WTC11 (cell line): Measurements from ENCODE around the gene KLC1. TPM values are rescaled to one million over a fixed set of nuclear protein-coding genes. Genes with fewer than 3 reads are reported as not detected.
A peak's percentile ranks its signal among the peaks of the same experiment; 100 is the strongest.

Experiments
- ATAC-seq: fragments of 200-7000 bp; cut with Tn5 transposase; 2 replicates; pipeline ENCODE4 v1.10.0; 2021; ENCODE audit warnings: mild to moderate bottlenecking, moderate library complexity
- CTCF ChIA-PET: fragments of 300-600 bp; sonication (Branson Sonifier 250); formaldehyde crosslinking; loops from one replicate; lab custom pipeline; 2021; ENCODE audit warnings: antibody characterized with exemption; lab: Charles Lee
- POLR2A ChIA-PET: fragments of 350-600 bp; sonication (Branson Sonifier 250); formaldehyde crosslinking; loops from one replicate; lab custom pipeline; 2021; ENCODE audit warnings: antibody characterized with exemption; lab: Charles Lee
- DNase-seq: peaks from one replicate; pipeline ENCODE4 v3.0.0; 2021; ENCODE audit warnings: low spot score
- H3K27ac Mint-ChIP-seq: 2 replicates; pipeline ENCODE4 v1.8.0; 2021; ENCODE audit warnings: mixed read lengths
- H3K27me3 Mint-ChIP-seq: 2 replicates; pipeline ENCODE4 v1.8.0; 2021; ENCODE audit warnings: low read depth, mild to moderate bottlenecking, moderate library complexity, mixed read lengths
- H3K36me3 Mint-ChIP-seq: 2 replicates; pipeline ENCODE4 v1.8.0; 2021; ENCODE audit warnings: mixed read lengths
- H3K4me1 Mint-ChIP-seq: 2 replicates; pipeline ENCODE4 v1.8.0; 2022; ENCODE audit warnings: mixed read lengths
- H3K4me3 Mint-ChIP-seq: 2 replicates; pipeline ENCODE4 v1.8.0; 2021; ENCODE audit warnings: mild to moderate bottlenecking, moderate library complexity, mixed read lengths
- H3K9me3 Mint-ChIP-seq: 2 replicates; pipeline ENCODE4 v1.8.0; 2021; ENCODE audit warnings: mixed read lengths
- ETV6 ChIP-seq: sonication (generic); formaldehyde crosslinking; IDR thresholded peaks from 2 replicates; pipeline ENCODE4 v1.8.1; 2022; ENCODE audit warnings: mild to moderate bottlenecking, missing genetic modification reagents
- FOXJ3 ChIP-seq: sonication (generic); formaldehyde crosslinking; IDR thresholded peaks from 2 replicates; pipeline ENCODE4 v1.9.0; 2021; ENCODE audit warnings: missing genetic modification reagents, mild to moderate bottlenecking, borderline replicate concordance
- FOXK1 ChIP-seq: sonication (generic); formaldehyde crosslinking; IDR thresholded peaks from 2 replicates; pipeline ENCODE4 v1.8.0; 2022; ENCODE audit warnings: mild to moderate bottlenecking, moderate library complexity, missing genetic modification reagents
- FOXP1 ChIP-seq: sonication (generic); formaldehyde crosslinking; IDR thresholded peaks from 2 replicates; pipeline ENCODE4 v1.8.0; 2022; ENCODE audit warnings: missing genetic modification reagents, mild to moderate bottlenecking, moderate library complexity, borderline replicate concordance
- JAZF1 ChIP-seq: fragments of 250-450 bp; sonication (Bioruptor Pico); IDR thresholded peaks from 2 replicates; pipeline ENCODE4 v1.9.0; 2021; ENCODE audit warnings: moderate library complexity, mild to moderate bottlenecking, inconsistent platforms
- MYBL2 ChIP-seq: sonication (generic); formaldehyde crosslinking; IDR thresholded peaks from 2 replicates; pipeline ENCODE4 v1.8.1; 2023; ENCODE audit warnings: mild to moderate bottlenecking, moderate library complexity, missing genetic modification reagents
- NFATC4 ChIP-seq: fragments of 250-450 bp; sonication (Bioruptor Pico); IDR thresholded peaks from 2 replicates; pipeline ENCODE4 v1.9.0; 2021; ENCODE audit warnings: mild to moderate bottlenecking
- NR2C2 ChIP-seq: sonication (generic); formaldehyde crosslinking; IDR thresholded peaks from 2 replicates; pipeline ENCODE4 v1.8.0; 2022; ENCODE audit warnings: mild to moderate bottlenecking, missing genetic modification reagents
- OVOL2 ChIP-seq: fragments of 250-450 bp; sonication (Bioruptor Pico); IDR thresholded peaks from 2 replicates; pipeline ENCODE4 v1.9.0; 2021; ENCODE audit warnings: mild to moderate bottlenecking, borderline replicate concordance
- RELA ChIP-seq: sonication (generic); formaldehyde crosslinking; IDR thresholded peaks from 2 replicates; pipeline ENCODE4 v1.8.1; 2022; ENCODE audit warnings: missing genetic modification reagents, mild to moderate bottlenecking, borderline replicate concordance
- SMAD4 ChIP-seq: sonication (generic); formaldehyde crosslinking; IDR thresholded peaks from 2 replicates; pipeline ENCODE4 v1.8.0; 2022; ENCODE audit warnings: mild to moderate bottlenecking, missing genetic modification reagents
- TEAD1 ChIP-seq: sonication (generic); formaldehyde crosslinking; IDR thresholded peaks from 2 replicates; pipeline ENCODE4 v1.8.0; 2022; ENCODE audit warnings: mild to moderate bottlenecking, missing genetic modification reagents
- ZNF232 ChIP-seq: sonication (generic); formaldehyde crosslinking; IDR thresholded peaks from 2 replicates; pipeline ENCODE4 v1.8.0; 2022; ENCODE audit warnings: mild to moderate bottlenecking, missing genetic modification reagents
- ZNF317 ChIP-seq: sonication (generic); formaldehyde crosslinking; IDR thresholded peaks from 2 replicates; pipeline ENCODE4 v1.8.1; 2023; ENCODE audit warnings: low read depth, mild to moderate bottlenecking, moderate library complexity, missing genetic modification reagents, borderline replicate concordance
- ZNF396 ChIP-seq: fragments of 250-450 bp; sonication (Bioruptor Pico); IDR thresholded peaks from 2 replicates; pipeline ENCODE4 v1.8.0; 2021; ENCODE audit warnings: mild to moderate bottlenecking, moderate library complexity, borderline replicate concordance
- ZNF423 ChIP-seq: fragments of 250-450 bp; sonication (Bioruptor Pico); IDR thresholded peaks from 2 replicates; pipeline ENCODE4 v2.1.2; 2022; ENCODE audit warnings: mild to moderate bottlenecking, moderate library complexity
- total RNA-seq: library from RNA; stranded (reverse); gene quantifications from 3 replicates; pipeline ENCODE4 v1.2.3, GENCODE V29; 2021
- TF ChIP-seq, protein P1 (sequence below): sonication (generic); formaldehyde crosslinking; IDR thresholded peaks from 2 replicates; pipeline ENCODE4 v1.8.1; 2022; ENCODE audit warnings: missing genetic modification reagents, borderline replicate concordance
- TF ChIP-seq, protein P2 (sequence below): fragments of 250-450 bp; sonication (Bioruptor Pico); IDR thresholded peaks from 2 replicates; pipeline ENCODE4 v1.9.0; 2021; ENCODE audit warnings: mild to moderate bottlenecking
- TF ChIP-seq, protein P3 (sequence below): sonication (generic); formaldehyde crosslinking; IDR thresholded peaks from 2 replicates; pipeline ENCODE4 v1.8.0; 2022; ENCODE audit warnings: missing genetic modification reagents
- TF ChIP-seq, protein P4 (sequence below): sonication (generic); formaldehyde crosslinking; IDR thresholded peaks from 2 replicates; pipeline ENCODE4 v1.8.1; 2023; ENCODE audit warnings: mild to moderate bottlenecking, moderate library complexity, missing genetic modification reagents
- TF ChIP-seq, protein P5 (sequence below): fragments of 250-450 bp; sonication (Bioruptor Pico); conservative IDR thresholded peaks from 2 replicates; pipeline ENCODE4 v1.9.0; 2021; ENCODE audit warnings: mild to moderate bottlenecking
- TF ChIP-seq, protein P6 (sequence below): sonication (generic); formaldehyde crosslinking; IDR thresholded peaks from 2 replicates; pipeline ENCODE4 v1.8.1; 2022; ENCODE audit warnings: mild to moderate bottlenecking, moderate library complexity, missing genetic modification reagents

KLC1 gene
- total RNA-seq, 1 experiment from 2014 or later = 171 TPM

DNA sequence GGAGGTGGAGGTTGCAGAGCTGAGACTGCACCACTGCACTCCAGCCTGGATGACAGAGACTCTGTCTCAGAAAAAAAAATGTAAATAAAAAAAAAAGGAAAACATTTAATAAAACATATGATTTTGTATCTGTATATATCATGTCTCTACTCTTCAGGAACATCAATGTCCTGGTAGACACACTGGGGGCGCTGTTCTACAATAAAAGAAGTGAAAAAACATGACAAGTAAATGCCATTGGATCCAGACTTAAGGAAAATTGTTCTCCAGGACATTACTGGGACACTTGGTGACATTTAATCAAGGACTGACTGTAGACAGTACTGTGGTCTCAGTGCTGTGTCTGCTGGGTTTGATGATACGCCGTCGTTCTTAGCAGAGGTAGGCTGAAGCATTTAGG, 15.5 kb upstream of the KLC1 start:
- TF ChIP-seq MYBL2 (CRISPR knock-in tag) (no peak), FOXP1 (CRISPR knock-in tag) (no peak)
- TF ChIP-seq, all 79 proteins: peak for 0
- Mint-ChIP-seq H3K9me3 (peaks cover 13% of the 10 kb centered on the region), H3K36me3 (peaks cover 12% of the 10 kb centered on the region), H3K27ac (no peak overlapping the region), H3K4me3 (no peak overlapping the region), H3K27me3 (peaks cover 21% of the 10 kb centered on the region), H3K4me1 (no peaks in the 10 kb centered on the region)
- ATAC-seq (0 out of 2 replicates have a peak, but pooled peaks have one; percentile 22), DNase-seq (no peak)
- ChIA-PET POLR2A (no interaction called here), CTCF (interaction anchor here (0.6 to 1.1 kb wide), 2 partner anchors 40 to 290 kb away, joined by 3 read pairs; no protein-coding TSS in a partner anchor)

DNA sequence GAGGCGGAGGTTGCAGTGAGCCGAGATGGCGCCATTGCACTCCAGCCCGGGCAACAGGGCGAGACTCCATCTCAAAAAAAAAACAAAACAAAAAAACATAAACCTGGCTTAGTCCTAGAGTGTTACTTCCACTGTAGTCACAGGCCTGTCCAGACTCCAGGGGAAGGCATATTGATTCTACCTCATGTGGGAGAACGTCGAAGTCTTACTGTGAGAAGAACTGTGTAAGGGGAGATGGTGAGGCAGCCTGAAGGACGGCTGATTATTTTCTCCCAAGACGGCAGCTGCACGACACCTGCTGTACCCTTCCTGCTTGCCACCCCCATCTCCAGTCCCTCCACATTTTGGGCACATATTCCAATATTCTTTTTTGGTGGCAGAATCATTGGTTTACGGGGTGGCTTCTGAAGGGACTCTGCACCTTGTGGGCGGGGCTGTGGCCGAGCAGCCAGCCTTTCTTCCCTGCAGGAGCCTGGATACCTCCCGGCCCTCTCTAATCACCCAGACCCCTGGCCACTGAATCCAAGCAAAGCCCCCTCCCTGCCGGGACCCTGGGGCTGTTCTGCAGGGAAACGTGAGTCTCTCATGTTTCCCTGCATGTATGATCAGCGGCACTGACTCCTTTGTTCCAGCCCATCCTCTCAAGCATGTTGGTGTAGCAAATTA, 12.2 kb upstream of the KLC1 start:
- H3K4me1 Mint-ChIP-seq = no peaks in the 10 kb centered on the region
- POLR2A ChIA-PET = no interaction called here
- no peak overlapping the region for H3K4me3 Mint-ChIP-seq
- no peak for DNase-seq
- H3K27me3 Mint-ChIP-seq = no peaks in the 10 kb centered on the region
- no peak for ATAC-seq
- H3K27ac Mint-ChIP-seq = no peak overlapping the region
- H3K36me3 Mint-ChIP-seq = no peaks in the 10 kb centered on the region
- no peaks in the 10 kb centered on the region; the same call in 1 of the 2 replicates for H3K9me3 Mint-ChIP-seq
- CTCF ChIA-PET = no interaction called here
- no peak for TF ChIP-seq ZNF232 (CRISPR knock-in tag)
- TF ChIP-seq, protein P1, sequence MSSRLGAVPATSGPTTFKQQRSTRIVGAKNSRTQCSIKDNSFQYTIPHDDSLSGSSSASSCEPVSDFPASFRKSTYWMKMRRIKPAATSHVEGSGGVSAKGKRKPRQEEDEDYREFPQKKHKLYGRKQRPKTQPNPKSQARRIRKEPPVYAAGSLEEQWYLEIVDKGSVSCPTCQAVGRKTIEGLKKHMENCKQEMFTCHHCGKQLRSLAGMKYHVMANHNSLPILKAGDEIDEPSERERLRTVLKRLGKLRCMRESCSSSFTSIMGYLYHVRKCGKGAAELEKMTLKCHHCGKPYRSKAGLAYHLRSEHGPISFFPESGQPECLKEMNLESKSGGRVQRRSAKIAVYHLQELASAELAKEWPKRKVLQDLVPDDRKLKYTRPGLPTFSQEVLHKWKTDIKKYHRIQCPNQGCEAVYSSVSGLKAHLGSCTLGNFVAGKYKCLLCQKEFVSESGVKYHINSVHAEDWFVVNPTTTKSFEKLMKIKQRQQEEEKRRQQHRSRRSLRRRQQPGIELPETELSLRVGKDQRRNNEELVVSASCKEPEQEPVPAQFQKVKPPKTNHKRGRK = no peak
- no peak for TF ChIP-seq NFATC4 (CRISPR knock-in tag)
- TF ChIP-seq, protein P2, sequence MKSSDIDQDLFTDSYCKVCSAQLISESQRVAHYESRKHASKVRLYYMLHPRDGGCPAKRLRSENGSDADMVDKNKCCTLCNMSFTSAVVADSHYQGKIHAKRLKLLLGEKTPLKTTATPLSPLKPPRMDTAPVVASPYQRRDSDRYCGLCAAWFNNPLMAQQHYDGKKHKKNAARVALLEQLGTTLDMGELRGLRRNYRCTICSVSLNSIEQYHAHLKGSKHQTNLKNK (CRISPR knock-in tag) = no peak
- TF ChIP-seq ETV6 = no peak
- no peak for TF ChIP-seq NR2C2 (CRISPR knock-in tag)
- TF ChIP-seq, protein P3, sequence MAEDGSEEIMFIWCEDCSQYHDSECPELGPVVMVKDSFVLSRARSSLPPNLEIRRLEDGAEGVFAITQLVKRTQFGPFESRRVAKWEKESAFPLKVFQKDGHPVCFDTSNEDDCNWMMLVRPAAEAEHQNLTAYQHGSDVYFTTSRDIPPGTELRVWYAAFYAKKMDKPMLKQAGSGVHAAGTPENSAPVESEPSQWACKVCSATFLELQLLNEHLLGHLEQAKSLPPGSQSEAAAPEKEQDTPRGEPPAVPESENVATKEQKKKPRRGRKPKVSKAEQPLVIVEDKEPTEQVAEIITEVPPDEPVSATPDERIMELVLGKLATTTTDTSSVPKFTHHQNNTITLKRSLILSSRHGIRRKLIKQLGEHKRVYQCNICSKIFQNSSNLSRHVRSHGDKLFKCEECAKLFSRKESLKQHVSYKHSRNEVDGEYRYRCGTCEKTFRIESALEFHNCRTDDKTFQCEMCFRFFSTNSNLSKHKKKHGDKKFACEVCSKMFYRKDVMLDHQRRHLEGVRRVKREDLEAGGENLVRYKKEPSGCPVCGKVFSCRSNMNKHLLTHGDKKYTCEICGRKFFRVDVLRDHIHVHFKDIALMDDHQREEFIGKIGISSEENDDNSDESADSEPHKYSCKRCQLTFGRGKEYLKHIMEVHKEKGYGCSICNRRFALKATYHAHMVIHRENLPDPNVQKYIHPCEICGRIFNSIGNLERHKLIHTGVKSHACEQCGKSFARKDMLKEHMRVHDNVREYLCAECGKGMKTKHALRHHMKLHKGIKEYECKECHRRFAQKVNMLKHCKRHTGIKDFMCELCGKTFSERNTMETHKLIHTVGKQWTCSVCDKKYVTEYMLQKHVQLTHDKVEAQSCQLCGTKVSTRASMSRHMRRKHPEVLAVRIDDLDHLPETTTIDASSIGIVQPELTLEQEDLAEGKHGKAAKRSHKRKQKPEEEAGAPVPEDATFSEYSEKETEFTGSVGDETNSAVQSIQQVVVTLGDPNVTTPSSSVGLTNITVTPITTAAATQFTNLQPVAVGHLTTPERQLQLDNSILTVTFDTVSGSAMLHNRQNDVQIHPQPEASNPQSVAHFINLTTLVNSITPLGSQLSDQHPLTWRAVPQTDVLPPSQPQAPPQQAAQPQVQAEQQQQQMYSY (CRISPR knock-in tag) = no peak
- no peak for TF ChIP-seq FOXK1
- no peak for TF ChIP-seq ZNF317 (CRISPR knock-in tag)
- no peak for TF ChIP-seq ZNF396
- TF ChIP-seq TEAD1 (CRISPR knock-in tag) = no peak

DNA sequence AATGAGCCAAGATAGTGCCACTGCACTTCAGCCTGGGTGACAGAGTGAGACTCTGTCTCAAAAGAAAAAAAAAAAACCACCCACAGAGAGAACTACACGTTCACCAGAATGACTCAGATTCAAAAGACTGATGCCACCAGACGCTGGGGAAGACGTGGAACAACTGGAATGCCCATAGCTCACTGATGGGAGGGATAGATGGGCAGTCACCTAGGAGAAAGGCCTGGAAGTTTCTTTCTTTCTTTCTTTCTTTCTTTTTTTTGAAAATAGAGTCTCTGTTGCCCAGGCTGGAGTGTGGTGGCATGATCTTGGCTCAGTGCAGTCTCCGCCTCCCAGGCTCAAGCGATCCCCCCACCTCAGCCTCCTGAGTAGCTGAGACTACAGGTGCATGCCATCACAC, 10.0 kb upstream of the KLC1 start:
- POLR2A ChIA-PET = interaction anchor here (0.6 to 0.7 kb wide), 3 partner anchors 41 to 273 kb away, joined by 3 to 5 read pairs (median 3); no protein-coding TSS in a partner anchor
- H3K9me3 Mint-ChIP-seq = no peaks in the 10 kb centered on the region
- no peak overlapping the region for H3K27ac Mint-ChIP-seq
- no peaks in the 10 kb centered on the region for H3K4me1 Mint-ChIP-seq
- DNase-seq (no peak), ATAC-seq (no peak)
- CTCF ChIA-PET = interaction anchor here (1.0 kb wide), 1 partner anchor 10 kb away, joined by 4 read pairs; the partner anchor contains the start of gene KLC1
- no peak overlapping the region for H3K4me3 Mint-ChIP-seq
- H3K27me3 Mint-ChIP-seq = no peaks in the 10 kb centered on the region
- H3K36me3 Mint-ChIP-seq = no peaks in the 10 kb centered on the region
- TF ChIP-seq RELA (CRISPR knock-in tag) = no peak
- no peak for TF ChIP-seq OVOL2 (CRISPR knock-in tag)
- no peak for TF ChIP-seq ZNF423 (CRISPR knock-in tag)
- no peak for TF ChIP-seq NFATC4 (CRISPR knock-in tag)
- no peak for TF ChIP-seq JAZF1 (CRISPR knock-in tag)
- TF ChIP-seq TEAD1 (CRISPR knock-in tag) = no peak
- TF ChIP-seq, protein P4, sequence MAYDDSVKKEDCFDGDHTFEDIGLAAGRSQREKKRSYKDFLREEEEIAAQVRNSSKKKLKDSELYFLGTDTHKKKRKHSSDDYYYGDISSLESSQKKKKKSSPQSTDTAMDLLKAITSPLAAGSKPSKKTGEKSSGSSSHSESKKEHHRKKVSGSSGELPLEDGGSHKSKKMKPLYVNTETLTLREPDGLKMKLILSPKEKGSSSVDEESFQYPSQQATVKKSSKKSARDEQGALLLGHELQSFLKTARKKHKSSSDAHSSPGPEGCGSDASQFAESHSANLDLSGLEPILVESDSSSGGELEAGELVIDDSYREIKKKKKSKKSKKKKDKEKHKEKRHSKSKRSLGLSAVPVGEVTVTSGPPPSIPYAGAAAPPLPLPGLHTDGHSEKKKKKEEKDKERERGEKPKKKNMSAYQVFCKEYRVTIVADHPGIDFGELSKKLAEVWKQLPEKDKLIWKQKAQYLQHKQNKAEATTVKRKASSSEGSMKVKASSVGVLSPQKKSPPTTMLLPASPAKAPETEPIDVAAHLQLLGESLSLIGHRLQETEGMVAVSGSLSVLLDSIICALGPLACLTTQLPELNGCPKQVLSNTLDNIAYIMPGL (CRISPR knock-in tag) = no peak
- TF ChIP-seq SMAD4 (CRISPR knock-in tag) = no peak
- TF ChIP-seq FOXJ3 = no peak
- TF ChIP-seq, protein P5, sequence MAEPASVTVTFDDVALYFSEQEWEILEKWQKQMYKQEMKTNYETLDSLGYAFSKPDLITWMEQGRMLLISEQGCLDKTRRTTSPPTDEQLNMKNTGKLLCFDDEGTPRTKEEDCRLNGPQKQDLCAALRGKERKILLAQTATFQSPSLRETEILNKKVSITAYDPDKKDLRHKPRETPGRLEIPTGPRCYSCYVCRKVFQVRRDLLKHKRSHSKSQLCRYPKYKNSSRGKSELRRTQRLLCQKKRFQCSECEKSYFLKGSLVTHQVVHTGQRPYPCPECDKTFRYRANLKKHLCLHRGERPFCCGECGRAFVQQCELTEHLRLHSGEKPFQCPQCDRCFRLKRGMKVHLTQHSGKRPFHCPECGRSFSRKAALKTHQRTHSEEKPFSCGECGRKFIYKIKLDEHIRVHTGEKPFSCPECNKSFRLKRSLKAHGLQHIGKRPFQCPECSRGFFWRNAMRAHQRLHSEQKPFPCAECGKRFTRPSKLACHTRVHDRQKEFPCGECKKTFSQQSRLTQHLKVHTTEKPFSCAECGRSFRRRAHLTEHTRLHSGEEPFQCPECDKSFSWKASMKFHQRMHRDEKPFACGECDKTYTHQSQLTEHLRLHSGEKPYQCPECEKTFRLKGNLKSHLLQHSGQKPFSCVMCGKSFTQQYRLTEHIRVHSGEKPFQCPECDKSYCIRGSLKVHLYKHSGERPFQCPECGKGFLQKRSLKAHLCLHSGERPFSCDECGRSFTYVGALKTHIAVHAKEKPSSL (CRISPR knock-in tag) = no peak
- TF ChIP-seq, protein P6, sequence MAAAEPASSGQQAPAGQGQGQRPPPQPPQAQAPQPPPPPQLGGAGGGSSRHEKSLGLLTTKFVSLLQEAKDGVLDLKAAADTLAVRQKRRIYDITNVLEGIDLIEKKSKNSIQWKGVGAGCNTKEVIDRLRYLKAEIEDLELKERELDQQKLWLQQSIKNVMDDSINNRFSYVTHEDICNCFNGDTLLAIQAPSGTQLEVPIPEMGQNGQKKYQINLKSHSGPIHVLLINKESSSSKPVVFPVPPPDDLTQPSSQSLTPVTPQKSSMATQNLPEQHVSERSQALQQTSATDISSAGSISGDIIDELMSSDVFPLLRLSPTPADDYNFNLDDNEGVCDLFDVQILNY (CRISPR knock-in tag) = no peak
